ENCODE data around the gene ZBED6.

DNA sequence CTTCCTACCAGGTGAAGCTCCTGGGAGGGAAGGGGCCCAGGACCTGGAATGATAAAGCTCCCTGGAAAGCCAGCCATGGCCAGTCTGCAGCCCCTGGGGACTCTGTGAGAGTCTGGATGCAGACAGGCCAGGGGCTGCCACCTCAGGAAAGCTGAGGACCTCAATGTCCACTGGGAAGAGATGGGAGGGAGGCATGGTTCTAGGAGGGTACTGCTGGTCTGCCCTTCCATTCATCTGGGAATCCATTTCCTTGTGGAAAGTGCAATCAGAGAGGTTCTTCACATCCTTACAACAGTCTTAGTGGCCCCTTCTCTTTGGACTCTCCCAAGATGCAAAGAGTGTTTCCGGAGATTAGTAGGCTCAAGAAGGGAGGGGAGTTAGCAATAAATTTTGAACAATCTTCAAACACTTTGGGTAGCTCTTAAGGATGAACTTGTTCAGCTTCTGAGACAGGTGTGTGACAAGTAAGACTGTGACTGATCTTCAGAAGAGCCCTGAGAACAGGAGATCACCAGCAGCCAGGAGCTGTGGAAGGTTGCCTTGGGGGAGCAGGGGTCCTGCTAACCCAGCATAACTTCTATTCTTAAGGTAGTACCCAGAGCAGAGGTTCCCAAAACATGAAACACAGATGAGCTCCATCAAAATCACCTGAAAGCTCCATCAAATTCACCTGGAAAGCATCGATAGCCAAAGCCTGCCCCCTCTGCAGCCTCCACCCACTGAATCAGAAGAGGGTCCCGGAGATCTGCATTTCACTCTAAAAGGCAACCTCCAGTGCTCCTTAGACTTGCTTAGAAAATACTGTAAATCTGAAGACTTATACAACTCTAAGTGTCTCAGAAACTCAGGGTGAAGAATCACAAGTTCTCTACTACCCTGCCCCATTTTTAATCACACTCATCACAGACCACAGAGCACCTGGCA is 31.1 kb upstream of the ZBED6 start:
- no peak for TF ChIP-seq EZH2 (IDR thresholded peaks at IDR 0.05)
- no peak for TF ChIP-seq POLR2AphosphoS5 (IDR thresholded peaks at IDR 0.05; ENCODE audit: borderline replicate concordance, low read depth, low read length)
- no peak for TF ChIP-seq FOXP2 (optimal IDR thresholded peaks at IDR 0.05; ENCODE audit: control extremely low read depth, extremely low read length, insufficient read depth)

Data from SK-N-MC (cell line).